GM19328 (cell line): ENCODE data around the gene DCST2.

Experiments used
- ATAC-seq: cut with Tn5 transposase; IDR thresholded peaks from one replicate; pipeline ENCODE4 v1.9.1; 2021; ENCODE audit warnings: mild to moderate bottlenecking, moderate library complexity; ENCODE audit not compliant: unreplicated experiment

DCST2 gene

DNA sequence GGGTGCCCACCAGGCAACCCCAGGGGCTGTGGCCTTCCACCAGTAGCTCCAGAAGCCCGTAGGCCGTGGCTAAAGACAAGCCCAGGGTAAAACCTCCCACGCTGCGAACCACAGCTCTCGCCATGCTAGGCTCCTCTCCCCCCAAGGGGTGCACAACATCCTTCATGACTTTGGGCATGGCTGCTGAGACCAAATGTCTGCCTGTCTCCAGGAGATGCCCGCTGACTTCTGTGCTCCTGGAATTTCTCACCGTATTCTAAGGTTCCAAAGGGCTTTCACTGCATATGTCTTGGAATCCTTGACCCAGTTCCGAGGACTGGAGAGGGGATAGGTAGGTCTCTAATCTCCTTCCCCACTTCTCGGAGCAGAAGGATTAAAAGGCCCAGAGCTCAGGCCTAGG, at the start of gene DCST2, which contains the start of gene DCST1:
DCST2 (minus strand) TSS at position 258 of the 400 bp plus-strand sequence; CDS start at position 178, 80 bp downstream.
DCST1 (plus strand) TSS at position 301 of the 400 bp plus-strand sequence. CDS start 213 bp downstream, outside the sequence.
- no peak for ATAC-seq

- no peak for ATAC-seq
Observed at GRCh38 chr1:155083052-155083541, 49.5 kb upstream of the DCST2 start.

- ATAC-seq = no peak
Observed at GRCh38 chr1:155082301-155083051, 48.9 kb upstream of the DCST2 start.

GRCh38 chr1:155081472-155082300, 48.1 kb upstream of the DCST2 start:
- no peak for ATAC-seq

DNA sequence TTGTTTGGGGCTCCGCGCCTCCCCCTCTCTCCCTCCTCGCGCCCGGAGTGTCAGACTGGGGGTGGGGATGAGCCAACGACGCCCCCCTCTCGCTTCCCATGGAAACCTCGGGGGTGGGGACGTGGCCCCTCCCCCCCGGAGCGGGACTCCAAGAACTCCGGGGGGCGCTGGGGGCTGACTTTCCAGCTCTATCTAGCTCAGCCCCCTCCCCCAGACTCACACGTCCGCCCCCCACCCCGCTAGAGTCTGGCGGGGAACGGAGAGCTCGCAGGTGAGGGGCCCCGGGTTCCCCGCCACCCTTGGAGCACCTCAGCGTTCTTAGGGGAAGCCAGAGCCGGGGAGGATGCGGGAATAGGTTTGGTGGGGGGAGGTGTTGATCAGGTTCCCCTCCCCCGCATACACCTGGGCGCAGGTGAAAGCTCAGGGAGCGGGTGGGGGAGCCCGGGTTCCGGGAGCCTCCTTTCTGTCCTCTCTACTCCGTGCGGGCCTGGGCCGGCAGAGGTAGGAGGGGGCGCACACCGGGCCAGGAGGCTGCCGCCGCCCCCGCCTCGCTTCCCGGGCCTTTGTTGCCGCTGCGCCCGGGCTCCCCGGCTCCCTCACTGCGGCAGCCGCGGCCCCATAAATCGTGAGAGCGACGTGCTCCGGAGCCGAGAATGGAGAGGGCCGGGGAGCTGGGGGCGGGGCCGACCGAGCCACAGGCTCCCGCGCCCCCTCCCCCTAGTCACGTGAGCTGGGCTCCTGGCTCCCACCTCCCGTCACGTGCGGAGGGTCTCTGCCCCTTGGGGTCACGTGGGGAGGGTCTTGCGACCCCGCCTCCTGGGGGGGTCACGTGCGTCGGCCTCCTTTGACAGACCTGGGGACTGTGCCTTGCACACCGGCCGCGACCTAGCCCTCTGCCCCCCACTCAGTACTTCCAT, 47.0 kb upstream of the DCST2 start:
- no peak for ATAC-seq

GRCh38 chr1:155079487-155080311, 46.1 kb upstream of the DCST2 start:
- ATAC-seq = no peak

- ATAC-seq = no peak
Observed at GRCh38 chr1:155079210-155079486, 45.6 kb upstream of the DCST2 start.

- ATAC-seq = no peak
Observed at GRCh38 chr1:155078469-155079209, 45.1 kb upstream of the DCST2 start, which contains the start of gene EFNA3. Gene EFNA3, plus strand, starts transcription at chr1:155078837. Its CDS starts 105 bp downstream, at chr1:155078942.

DNA sequence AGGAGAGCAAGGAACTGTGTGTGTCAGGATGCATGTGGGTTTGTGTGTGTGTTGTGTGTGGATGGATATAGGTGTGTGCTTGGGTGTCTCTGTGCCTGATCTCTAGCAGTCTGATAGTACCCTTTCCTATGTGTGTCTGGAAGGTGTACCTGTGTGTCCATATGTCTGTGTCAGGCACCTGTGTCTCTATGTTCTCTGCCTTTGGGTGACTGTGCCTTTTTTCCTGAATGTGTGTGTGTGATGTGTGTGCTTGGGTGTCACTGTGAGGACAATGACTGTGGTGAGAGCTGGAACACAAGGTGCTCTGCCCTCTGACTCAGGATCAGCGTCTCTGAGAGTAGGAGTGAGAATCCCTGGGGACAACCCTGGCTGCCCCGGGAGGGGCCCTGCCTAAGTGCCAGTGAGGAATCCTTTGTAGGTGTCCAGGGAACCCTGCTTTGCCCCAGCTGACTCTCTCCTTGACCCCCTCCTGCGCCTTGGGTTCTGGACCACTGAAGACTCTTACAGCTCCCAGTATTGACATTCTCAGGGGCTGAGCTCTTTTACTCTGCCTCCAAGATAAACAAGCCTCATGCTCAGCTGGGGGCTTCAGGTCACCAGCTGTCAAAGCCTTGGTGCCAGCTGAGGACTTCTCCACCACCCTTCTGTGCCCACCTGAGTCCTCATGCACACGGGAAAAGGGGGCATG, 44.3 kb upstream of the DCST2 start:
- ATAC-seq = no peak

DNA sequence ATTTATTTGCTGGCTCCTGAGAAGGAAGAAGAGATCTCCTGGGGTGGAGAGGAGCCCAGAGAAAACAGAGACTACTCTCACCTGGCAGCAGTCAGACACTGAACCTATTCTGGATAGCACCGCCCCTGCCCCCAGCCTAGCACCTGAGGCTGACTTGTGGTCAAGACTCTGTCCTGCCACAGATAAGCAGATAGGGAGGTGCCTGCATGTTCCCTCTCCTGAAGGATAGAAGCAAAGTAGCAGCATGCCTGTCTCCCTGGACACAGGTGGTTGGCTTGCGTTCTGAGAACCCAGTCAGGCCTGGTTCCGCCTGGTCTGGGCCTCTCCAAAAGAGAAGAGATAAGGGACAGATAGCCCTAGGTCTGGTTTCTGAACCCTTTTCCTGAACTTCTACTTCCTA, 43.8 kb upstream of the DCST2 start:
- ATAC-seq = no peak

DNA sequence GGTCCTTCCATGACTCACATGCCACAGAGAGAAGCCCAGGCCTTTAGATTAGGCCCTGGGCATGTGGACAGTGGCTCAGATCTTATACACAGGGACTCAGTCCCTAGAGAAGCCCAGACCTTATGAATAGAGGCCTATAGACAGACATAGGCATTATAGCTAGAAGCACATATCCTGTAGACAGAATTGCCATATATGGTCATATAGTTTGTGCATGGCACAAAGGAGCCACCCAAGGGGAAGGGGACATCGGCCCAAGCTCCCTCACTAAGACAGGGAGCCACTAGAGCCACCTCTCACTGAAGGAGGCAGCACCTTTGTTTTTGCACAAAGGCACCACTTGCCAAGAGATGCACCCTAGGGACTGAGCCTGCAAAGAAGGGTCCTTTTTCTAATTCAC, 42.8 kb upstream of the DCST2 start:
- no peak for ATAC-seq

GRCh38 chr1:155075535-155075934, 42.0 kb upstream of the DCST2 start:
- ATAC-seq = no peak

DNA sequence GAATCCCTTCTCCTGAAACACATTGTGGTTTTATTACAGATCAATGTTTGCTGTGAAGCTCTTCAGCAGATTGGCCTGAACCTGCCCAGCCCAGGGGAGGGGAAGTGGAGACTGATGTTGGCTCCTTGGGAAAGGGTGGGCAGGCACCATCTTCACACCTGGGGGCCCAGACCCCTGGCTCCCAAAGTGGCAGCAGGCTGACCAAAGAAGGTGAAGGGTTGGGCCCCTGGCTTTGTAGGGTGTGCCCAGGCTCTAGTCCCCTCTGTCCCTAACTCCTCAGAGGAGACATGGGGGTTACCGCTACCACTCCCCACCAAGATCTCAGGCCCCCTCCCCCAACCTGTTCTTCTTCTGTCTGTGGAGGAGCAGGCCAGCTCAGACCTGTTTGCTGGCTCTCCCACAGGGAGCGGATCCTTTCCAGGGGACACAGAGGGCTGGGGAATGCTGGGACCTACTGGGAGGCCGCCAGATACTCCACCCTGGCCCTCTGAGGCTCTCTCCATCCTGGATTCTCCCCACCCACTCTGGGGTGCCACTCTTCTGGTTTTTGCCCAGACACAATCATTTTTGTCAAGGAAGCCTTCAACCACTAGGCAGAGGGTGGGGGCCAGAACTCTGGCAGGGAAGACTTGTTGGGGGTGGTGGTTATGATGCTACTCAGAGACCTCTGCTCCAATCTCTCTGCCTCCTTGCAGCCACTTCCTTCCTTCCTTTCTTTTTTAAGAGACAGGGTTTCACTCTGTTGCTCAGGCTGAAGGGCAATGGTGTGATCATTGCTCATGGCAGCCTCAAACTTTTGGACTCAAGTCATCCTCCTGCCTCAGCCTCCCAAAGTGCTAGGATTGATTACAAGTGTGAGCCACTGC, 40.0 kb upstream of the DCST2 start:
- ATAC-seq = no peak

DNA sequence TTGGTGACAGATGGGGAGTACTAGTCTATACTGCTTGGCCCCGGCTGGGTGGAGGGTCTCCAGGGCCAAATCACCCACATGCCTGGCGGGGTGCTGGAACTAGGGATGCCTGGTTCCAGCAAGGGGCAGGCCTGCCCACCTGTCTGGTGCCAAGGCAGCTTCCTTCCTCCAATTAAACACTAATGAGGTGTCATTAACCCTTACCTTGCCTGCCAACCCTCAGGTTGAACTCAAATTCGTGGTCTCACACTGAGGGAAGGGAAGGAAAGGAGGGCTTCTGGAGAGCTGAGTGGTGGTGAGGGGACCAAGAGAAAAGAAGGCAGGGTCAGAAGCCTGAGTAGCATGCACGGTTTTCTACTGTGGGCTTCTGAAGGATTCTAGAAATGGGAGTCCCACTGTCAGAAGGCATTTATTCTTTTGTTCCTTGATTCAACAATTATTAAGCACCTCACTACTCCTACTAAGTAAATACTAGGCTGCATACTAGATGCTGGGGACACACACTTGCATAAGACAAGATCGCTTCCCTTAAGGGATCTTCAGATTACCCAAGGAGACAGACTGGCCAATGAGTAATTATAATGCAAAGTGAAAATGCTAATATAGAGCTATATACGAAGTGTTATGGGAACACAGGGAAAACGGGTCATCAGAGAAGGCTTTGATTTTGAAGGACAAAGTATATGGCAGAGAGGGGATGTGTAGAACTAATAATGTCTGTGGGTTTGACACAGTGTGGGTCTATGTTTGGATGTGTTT, 39.1 kb upstream of the DCST2 start:
- no peak for ATAC-seq

DNA sequence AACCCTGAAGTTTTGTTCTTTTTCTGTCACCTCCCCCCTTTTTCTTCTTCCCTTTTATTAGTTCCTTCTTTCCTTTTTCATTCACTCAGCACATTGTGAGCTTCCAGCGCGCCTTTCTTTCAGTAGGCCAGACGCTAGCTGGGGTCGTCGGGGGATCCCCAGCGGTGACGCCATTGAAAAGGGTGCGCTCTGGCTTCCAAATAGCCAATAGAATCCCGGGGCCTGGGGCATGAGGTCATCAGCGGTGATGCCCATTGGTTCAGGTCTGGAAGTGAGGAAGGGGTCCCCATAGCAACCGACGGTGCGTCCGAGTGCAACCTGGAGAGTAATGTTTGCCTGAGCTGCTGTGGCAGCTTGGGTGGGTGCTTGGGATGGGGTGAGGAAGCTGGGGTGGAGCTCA, 38.1 kb upstream of the DCST2 start:
- ATAC-seq = no peak

DNA sequence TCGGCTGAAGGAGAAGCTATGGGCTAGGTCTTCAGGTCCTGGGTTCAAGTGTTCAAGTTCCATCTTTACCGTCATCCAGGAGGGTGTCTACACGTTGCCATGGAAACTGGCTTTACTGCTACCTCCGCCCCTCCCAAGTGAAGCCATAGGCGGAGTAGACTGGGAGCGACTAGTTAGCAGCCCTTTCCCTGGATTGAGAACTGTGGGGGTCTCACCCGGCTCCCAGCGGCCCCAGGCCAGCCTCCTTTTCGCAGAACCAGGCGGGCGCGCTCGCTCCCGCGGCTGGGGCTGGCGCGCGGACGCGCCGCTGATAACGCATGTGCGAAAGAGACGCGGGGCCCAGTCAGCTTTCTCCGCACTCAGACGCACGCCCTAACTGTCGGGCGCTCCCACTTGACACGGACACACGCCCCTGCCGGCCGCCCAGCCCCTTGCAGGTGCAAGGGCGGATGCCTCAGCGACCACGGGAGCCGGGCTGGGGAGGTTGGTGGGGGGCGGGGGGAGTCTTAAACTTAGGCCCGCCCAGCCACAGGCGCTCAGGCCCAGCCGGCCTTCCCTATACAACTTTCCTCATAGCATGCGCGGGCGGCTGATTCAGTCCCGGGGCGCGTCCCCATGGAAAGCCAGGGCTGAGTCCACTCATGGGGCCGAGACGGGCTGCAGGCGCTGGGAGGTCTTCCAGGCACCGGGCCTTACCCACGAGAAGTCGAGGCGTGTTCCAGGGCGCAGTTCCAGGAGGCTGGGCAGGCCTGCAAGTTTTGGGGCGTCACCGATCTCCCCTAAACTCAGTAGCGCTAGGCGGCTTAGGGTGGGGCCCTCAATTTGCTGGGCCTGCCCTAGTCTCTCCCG, 37.4 kb upstream of the DCST2 start:
- no peak for ATAC-seq
